Trophoblast cell (in vitro differentiated cells and primary cell): ENCODE results near the gene LIF.

Experiments
- DNase-seq, 2 donors: peaks; one replicate each; pipeline ENCODE4 v3.0.0-alpha.2; 2016
- H2AFZ ChIP-seq: 2 replicates; pipeline ENCODE4 v1.6.1; 2013; ENCODE audit warnings: low read length, moderate library complexity, mild to moderate bottlenecking; ENCODE audit not compliant: insufficient read depth, poor library complexity
- H2AK5ac ChIP-seq: 2 replicates; pipeline ENCODE4 v1.6.1; 2013; ENCODE audit warnings: mild to moderate bottlenecking, low read length
- H2BK120ac ChIP-seq: 2 replicates; pipeline ENCODE4 v1.6.1; 2013; ENCODE audit warnings: low read length, mild to moderate bottlenecking, moderate library complexity; ENCODE audit not compliant: insufficient read depth, poor library complexity
- H2BK12ac ChIP-seq: 2 replicates; pipeline ENCODE4 v1.6.1; 2013; ENCODE audit warnings: mild to moderate bottlenecking, low read length, moderate library complexity
- H2BK5ac ChIP-seq: 2 replicates; pipeline ENCODE4 v1.6.1; 2013; ENCODE audit warnings: low read length, low read depth, moderate library complexity, mild to moderate bottlenecking; ENCODE audit not compliant: poor library complexity
- H3K14ac ChIP-seq: 2 replicates; pipeline ENCODE4 v1.6.1; 2013; ENCODE audit warnings: mild to moderate bottlenecking, low read length
- H3K18ac ChIP-seq: 2 replicates; pipeline ENCODE4 v1.6.1; 2013; ENCODE audit warnings: mild to moderate bottlenecking, low read length
- H3K23ac ChIP-seq: 2 replicates; pipeline ENCODE4 v1.6.1; 2013; ENCODE audit warnings: low read length
- H3K27ac ChIP-seq: 2 replicates; pipeline ENCODE4 v1.5.1; 2013; ENCODE audit warnings: low read depth, mild to moderate bottlenecking, inconsistent platforms, low read length, moderate library complexity
- H3K27me3 ChIP-seq: 2 replicates; pipeline ENCODE4 v1.6.1; 2013; ENCODE audit warnings: inconsistent platforms, mild to moderate bottlenecking, low read length, moderate library complexity; ENCODE audit not compliant: insufficient read depth
- H3K36me3 ChIP-seq, 2 experiments: 1 replicate in 1 of 2; 2 replicates in 1 of 2; pipeline ENCODE4 v1.6.1; 2013; ENCODE audit warnings: low read length in 2 of 2, mild to moderate bottlenecking in 2 of 2, moderate library complexity in 1 of 2; ENCODE audit not compliant: insufficient read depth in 2 of 2, control insufficient read depth in 1 of 2
- H3K4ac ChIP-seq: 2 replicates; pipeline ENCODE4 v1.6.1; 2013; ENCODE audit warnings: low read depth, mild to moderate bottlenecking, low read length, moderate library complexity
- H3K4me1 ChIP-seq, 2 experiments: 1 replicate in 1 of 2; 2 replicates in 1 of 2; pipeline ENCODE4 v1.6.1; 2013; ENCODE audit warnings: low read length in 2 of 2, mild to moderate bottlenecking in 2 of 2, moderate library complexity in 1 of 2; ENCODE audit not compliant: insufficient read depth in 2 of 2, control insufficient read depth in 1 of 2
- H3K4me2 ChIP-seq: 2 replicates; pipeline ENCODE4 v1.6.1; 2013; ENCODE audit warnings: inconsistent platforms, mild to moderate bottlenecking, low read length, moderate library complexity
- H3K4me3 ChIP-seq: 2 replicates; pipeline ENCODE4 v1.5.1; 2013; ENCODE audit warnings: mild to moderate bottlenecking, low read depth, low read length, inconsistent platforms
- H3K79me1 ChIP-seq: one replicate; pipeline ENCODE4 v1.6.1; 2013; ENCODE audit warnings: low read length
- H3K79me2 ChIP-seq: 2 replicates; pipeline ENCODE4 v1.6.1; 2013; ENCODE audit warnings: low read length, mild to moderate bottlenecking; ENCODE audit not compliant: control insufficient read depth, insufficient read depth, poor library complexity
- H3K9ac ChIP-seq: 2 replicates; pipeline ENCODE4 v1.6.1; 2013; ENCODE audit warnings: mild to moderate bottlenecking, low read length
- H3K9me3 ChIP-seq: 2 replicates; pipeline ENCODE4 v1.6.1; 2013; ENCODE audit warnings: low read depth, mild to moderate bottlenecking, control low read depth, inconsistent platforms, low read length; ENCODE audit not compliant: insufficient read depth
- H4K12ac ChIP-seq: 2 replicates; pipeline ENCODE4 v1.6.1; 2013; ENCODE audit warnings: low read depth, mild to moderate bottlenecking, low read length, moderate library complexity
- H4K8ac ChIP-seq: 2 replicates; pipeline ENCODE4 v1.6.1; 2013; ENCODE audit warnings: low read depth, mild to moderate bottlenecking, low read length, moderate library complexity
- H4K91ac ChIP-seq: one replicate; pipeline ENCODE4 v1.6.1; 2013; ENCODE audit warnings: low read depth, mild to moderate bottlenecking, low read length, moderate library complexity
- WGBS: extraction: QIAGEN DNeasy Blood & Tissue Kit; methylation state at CpG from one replicate; pipeline ENCODE4 v1.1.7; 2013; ENCODE audit warnings: missing lambda C conversion rate; ENCODE audit not compliant: insufficient read length, insufficient coverage; ENCODE audit errors: extremely low coverage; 5-methylcytosine and 5-hydroxymethylcytosine counted together

LIF gene

GRCh38 chr22:30226192-30226832 is 20.2 kb downstream of the LIF start:
- Histone ChIP-seq H3K4ac (no peak overlapping the region), H3K9me3 (peaks cover under 1% of the 10 kb centered on the region), H2BK12ac (peak overlapping the region; percentile 19), H3K27me3 (no peaks in the 10 kb centered on the region), H2AK5ac (peak overlapping the region; percentile 8), H3K18ac (no peak overlapping the region), H4K91ac (peak overlapping the region; percentile 36), H3K79me1 (peaks cover 3% of the 10 kb centered on the region), H3K4me3 (no peak overlapping the region), H3K9ac (no peak overlapping the region), H3K14ac (no peak overlapping the region), H3K4me1 (peaks cover 22 to 24% of the 10 kb centered on the region in 2 experiments), H3K27ac (no peak overlapping the region), H3K4me2 (no peak overlapping the region), H4K12ac (no peak overlapping the region), H4K8ac (no peak overlapping the region), H2BK5ac (no peak overlapping the region), H3K36me3 (no peaks in the 10 kb centered on the region), H3K23ac (no peak overlapping the region), H2BK120ac (peak overlapping the region; percentile 6), H2AFZ (no peak overlapping the region), H3K79me2 (no peaks in the 10 kb centered on the region)
- no CpG with 5 or more reads among the region's 11 CpGs for WGBS
- DNase-seq, result no peak

- no peak for DNase-seq
- no peak overlapping the region for H3K14ac ChIP-seq
- H2AFZ ChIP-seq, result no peak overlapping the region
- H3K27me3 ChIP-seq, result no peaks in the 10 kb centered on the region
- no peak overlapping the region for H3K18ac ChIP-seq
- no peaks in the 10 kb centered on the region for H3K79me2 ChIP-seq
- no peak overlapping the region for H2BK12ac ChIP-seq
- no peaks in the 10 kb centered on the region for H3K36me3 ChIP-seq
- no peak overlapping the region for H4K12ac ChIP-seq
- WGBS, result no CpG with 5 or more reads among the region's 7 CpGs
- no peak overlapping the region for H3K4me2 ChIP-seq
- H4K8ac ChIP-seq, result no peak overlapping the region
- no peak overlapping the region for H2BK120ac ChIP-seq
- no peak overlapping the region for H3K23ac ChIP-seq
- H3K9ac ChIP-seq, result no peak overlapping the region
- peak overlapping the region; percentile 3 for H4K91ac ChIP-seq
- no peak overlapping the region for H3K4me3 ChIP-seq
- H3K27ac ChIP-seq, result no peak overlapping the region
- peaks cover 3% of the 10 kb centered on the region for H3K79me1 ChIP-seq
- no peak overlapping the region for H3K4ac ChIP-seq
- no peak overlapping the region for H2BK5ac ChIP-seq
- H3K4me1 ChIP-seq, result peaks cover 22 to 24% of the 10 kb centered on the region in 2 experiments
- no peak overlapping the region for H2AK5ac ChIP-seq
- H3K9me3 ChIP-seq, result peaks cover 2% of the 10 kb centered on the region
These were observed 21.2 kb downstream of the LIF start for GRCh38 chr22:30225220-30225927.

- no CpG with 5 or more reads among the region's 11 CpGs for WGBS
- Histone ChIP-seq H3K4ac (no peak overlapping the region), H2BK5ac (no peak overlapping the region)
These were observed 22.2 kb downstream of the LIF start for GRCh38 chr22:30224161-30224857.

DNA sequence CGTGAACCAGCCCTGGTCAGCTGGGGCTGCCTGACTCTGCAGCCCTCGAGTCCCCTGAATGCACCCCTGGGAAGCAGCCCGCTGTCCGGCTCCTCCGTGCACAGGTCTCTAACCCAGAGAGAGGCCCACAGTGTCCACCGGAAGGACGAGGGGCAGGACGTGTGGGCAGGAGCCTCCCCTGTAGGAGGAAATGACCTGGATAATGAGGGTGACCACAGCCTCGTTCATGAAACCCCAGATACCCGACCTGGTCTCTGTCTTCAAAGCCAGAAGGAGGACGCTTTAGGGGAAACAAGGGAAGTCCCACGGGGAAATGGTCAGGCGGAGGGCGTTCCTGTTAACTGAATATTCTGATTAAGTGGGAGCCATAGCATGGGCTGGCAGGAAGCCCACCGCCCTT is 23.3 kb downstream of the LIF start:
- H4K8ac ChIP-seq, result no peak overlapping the region
- H3K4ac ChIP-seq, result no peak overlapping the region
- no peak overlapping the region for H3K27ac ChIP-seq
- H2AK5ac ChIP-seq, result no peak overlapping the region
- no peak overlapping the region for H2AFZ ChIP-seq
- H3K4me3 ChIP-seq, result no peak overlapping the region
- no peaks in the 10 kb centered on the region for H3K79me1 ChIP-seq
- H2BK5ac ChIP-seq, result no peak overlapping the region
- H3K9ac ChIP-seq, result no peak overlapping the region
- no peaks in the 10 kb centered on the region for H3K27me3 ChIP-seq
- H3K36me3 ChIP-seq, result no peaks in the 10 kb centered on the region
- peaks cover 14 to 17% of the 10 kb centered on the region in 2 experiments for H3K4me1 ChIP-seq
- no peak for DNase-seq
- H4K91ac ChIP-seq, result no peak overlapping the region
- H3K23ac ChIP-seq, result no peak overlapping the region
- no peak overlapping the region for H3K18ac ChIP-seq
- no peak overlapping the region for H3K4me2 ChIP-seq
- no CpG with 5 or more reads among the region's 15 CpGs for WGBS
- no peaks in the 10 kb centered on the region for H3K79me2 ChIP-seq
- H2BK12ac ChIP-seq, result no peak overlapping the region
- no peak overlapping the region for H4K12ac ChIP-seq
- peaks cover 2% of the 10 kb centered on the region for H3K9me3 ChIP-seq
- H2BK120ac ChIP-seq, result no peak overlapping the region
- H3K14ac ChIP-seq, result no peak overlapping the region

More at GRCh38 chr22:30224161-30224857, 22.2 kb downstream of the LIF start:
- Histone ChIP-seq H2BK12ac (no peak overlapping the region), H3K4me3 (no peak overlapping the region), H3K18ac (no peak overlapping the region), H2BK120ac (no peak overlapping the region), H2AK5ac (no peak overlapping the region), H4K12ac (no peak overlapping the region), H3K4me1 (peaks cover 22 to 24% of the 10 kb centered on the region in 2 experiments), H3K4me2 (no peak overlapping the region), H3K36me3 (no peaks in the 10 kb centered on the region), H4K91ac (peak overlapping the region; percentile 30), H3K27ac (no peak overlapping the region), H4K8ac (no peak overlapping the region), H3K9me3 (peaks cover 2% of the 10 kb centered on the region), H3K9ac (no peak overlapping the region), H3K27me3 (no peaks in the 10 kb centered on the region), H3K79me2 (no peaks in the 10 kb centered on the region), H2AFZ (no peak overlapping the region), H3K14ac (no peak overlapping the region), H3K79me1 (peaks cover 3% of the 10 kb centered on the region), H3K23ac (no peak overlapping the region)
- no peak for DNase-seq
